Ovary (tissue), 9 donors: ENCODE results near the gene CABLES1. TPM values are rescaled to one million over a fixed set of nuclear protein-coding genes. Genes with fewer than 3 reads are reported as not detected.

Experiments used
- DNase-seq, 5 donors: peaks; one replicate each; pipeline ENCODE4 v3.0.0-alpha.2; 2019 to 2020
- H3K27ac ChIP-seq, 2 donors: fragments of 200-600 bp; one replicate each; pipeline versions ENCODE4 v1.5.1 to v1.8.0; 2019 to 2022
- H3K27me3 ChIP-seq: fragments of 200-600 bp; one replicate; pipeline ENCODE4 v1.8.0; 2022
- H3K36me3 ChIP-seq: fragments of 200-600 bp; sonication (generic); one replicate; pipeline ENCODE4 v1.5.1; 2019
- H3K4me1 ChIP-seq: one replicate; pipeline ENCODE4 v1.8.1; 2013; ENCODE audit warnings: mild to moderate bottlenecking, moderate library complexity; ENCODE audit not compliant: insufficient read depth
- H3K4me3 ChIP-seq: fragments of 200-600 bp; sonication (generic); one replicate; pipeline ENCODE4 v1.5.1; 2017
- H3K9me3 ChIP-seq, 2 donors: fragments of 200-600 bp in 1 of 2; sonication (generic) in 1 of 2; one replicate each; pipeline versions ENCODE4 v1.5.1 to v1.8.1; 2013 to 2019; ENCODE audit warnings: mild to moderate bottlenecking in 1 of 2, moderate library complexity in 1 of 2
- EP300 ChIP-seq: sonication (generic); formaldehyde crosslinking; IDR thresholded peaks from one replicate; pipeline ENCODE4 v1.6.1; 2017; ENCODE audit warnings: antibody characterized with exemption
- POLR2A ChIP-seq: fragments of 450-650 bp; IDR thresholded peaks from one replicate; pipeline ENCODE4 v1.6.1; 2017; ENCODE audit warnings: antibody characterized with exemption, mild to moderate bottlenecking, moderate library complexity
- WGBS, 3 donors: extraction: QIAGEN DNeasy Blood & Tissue Kit in 1 of 3; methylation state at CpG; one replicate each; pipeline versions ENCODE4 v1.1.5 to v1.1.7; 2013 to 2017; 5-methylcytosine and 5-hydroxymethylcytosine counted together
- intact Hi-C, 4 donors: fragments of 100-400 bp; cut with DNase I; formaldehyde crosslinking; loops; one replicate each; pipeline versions ENCODE4 v1.11.0 to v1.15.1; 2022 to 2023
- polyA plus RNA-seq, 2 donors: library from polyadenylated mRNA; stranded (reverse); fragments of 200-250 nt in 1 of 2; fragments of 350-450 nt in 1 of 2; fragmentation: Illumina TruSeq in 1 of 2; extraction: RNeasy Lipid Tissue Mini Kit (QIAGEN cat#74804) in 1 of 2; gene quantifications; one replicate each; pipeline ENCODE4 v1.2.3, GENCODE V29; 2013 to 2014
- total RNA-seq, 7 donors: library from RNA; depleted of rRNA in 2 of 7; stranded (reverse); fragments of >200 nt in 2 of 7; fragmentation: NEBNext Ultra II Directional in 3 of 7; extraction: Animal tissue kit (Norgen Biotek cat#: 25700) in 3 of 7; gene quantifications; one replicate each; pipeline versions ENCODE4 v1.1.0 to v1.2.4, GENCODE V29; 2016 to 2023
- TF ChIP-seq, protein P1 (sequence below), 3 donors: fragments of 450-650 bp in 2 of 3; fragments of 200-600 bp in 1 of 3; IDR thresholded peaks; one replicate each; pipeline versions ENCODE4 v1.5.1 to v1.8.0; 2016 to 2022; ENCODE audit warnings: antibody characterized with exemption in 3 of 3, mild to moderate bottlenecking in 1 of 3
- donor health status: DM: no; HTN: no; CAD: no; lungs with moderate emphysema.
- donor health status: DM: no; HTN: no; CAD: no.
- donor health status: Bipolar disorder and iron deficiency.
- donor health status: DM: yes; HTN: yes; CAD: no.
- donor health status: DM: no; HTN: no; CAD: no.
- donor health status: DM: yes; HTN: yes; CAD: no.

Gene CABLES1
- total and polyA plus RNA-seq, 9 donors, result 2.6 to 8.9 (median 5.3) TPM

DNA sequence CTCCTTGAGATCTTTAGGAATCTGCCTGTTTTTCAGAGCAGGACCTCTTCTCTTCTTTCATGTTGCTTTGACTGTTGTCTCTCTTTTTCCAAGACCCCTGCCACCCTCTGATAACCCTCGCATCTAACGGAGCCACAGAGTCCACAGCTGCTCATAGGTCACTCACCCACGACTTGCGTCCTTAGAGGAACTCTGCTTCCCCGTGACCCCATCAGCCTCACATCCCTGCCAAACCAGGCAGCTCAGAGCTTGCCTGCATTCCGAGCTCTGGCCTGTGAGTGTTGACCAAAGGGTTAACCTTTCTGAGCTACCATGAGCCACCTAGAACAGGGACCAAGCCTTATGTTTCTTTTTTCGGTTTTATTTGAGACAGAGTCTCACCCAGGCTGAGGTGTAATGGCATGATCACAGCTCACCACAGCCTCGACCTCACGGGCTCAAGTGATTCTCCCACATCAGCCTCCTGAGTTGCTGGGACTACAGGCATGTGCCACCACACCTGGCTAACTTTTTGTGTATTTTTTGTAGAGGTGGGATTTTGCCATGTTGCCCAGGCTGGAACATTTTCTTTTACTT, 36.4 kb downstream of the CABLES1 start:
- intact Hi-C loops, result loop anchor here in 1 of 4 donors (10.0 kb wide), 1 partner anchor 57 kb away; no protein-coding TSS in a partner anchor
- no peak for DNase-seq

DNA sequence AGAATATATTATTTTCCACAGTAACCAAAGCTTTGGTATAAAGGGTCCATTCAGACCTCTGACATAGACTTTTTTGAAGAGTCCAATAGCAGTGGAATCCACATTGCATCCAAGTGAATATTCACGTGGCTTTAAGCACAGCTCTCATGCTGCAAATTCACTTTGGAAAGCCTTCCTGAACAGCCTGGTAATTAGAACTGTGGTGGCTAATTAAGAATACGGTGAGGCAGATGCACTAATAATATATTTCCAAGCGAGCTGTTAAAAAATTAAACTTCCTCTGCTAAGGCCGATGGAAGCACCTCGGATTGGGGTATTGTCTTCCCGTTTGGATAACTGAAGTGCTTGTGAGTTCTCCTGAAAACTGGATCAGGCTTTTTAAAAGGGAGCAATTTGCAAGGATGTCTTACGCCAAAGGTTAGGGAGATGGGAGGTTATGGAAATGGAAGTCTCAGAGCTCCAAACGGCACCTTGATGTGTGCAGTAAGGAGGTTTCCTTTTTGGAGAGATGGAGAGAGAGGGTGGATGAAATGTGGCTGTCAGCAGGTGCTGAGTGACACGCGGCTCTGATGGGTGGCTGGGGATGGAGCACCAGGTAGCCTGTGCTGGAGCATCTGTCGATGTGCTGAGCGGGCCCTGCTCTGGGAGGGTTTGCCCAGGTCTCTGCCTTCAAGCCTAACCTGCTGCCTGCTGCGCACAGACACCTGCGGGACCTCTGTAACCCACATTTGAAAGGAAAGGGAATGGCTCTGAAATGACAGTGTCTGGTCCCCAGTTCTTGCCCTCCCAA, 37.5 kb downstream of the CABLES1 start:
- intact Hi-C loops, result loop anchor here in 1 of 4 donors (10.0 kb wide), 1 partner anchor 58 kb away; no protein-coding TSS in a partner anchor
- Histone ChIP-seq H3K27ac (no peak overlapping the region), H3K4me1 (no peaks in the 10 kb centered on the region), H3K36me3 (no peaks in the 10 kb centered on the region), H3K27me3 (no peaks in the 10 kb centered on the region), H3K9me3 (no peaks in the 10 kb centered on the region), H3K4me3 (no peak overlapping the region)
- 92 to 93% (median 93%) methylated on average over 14 of the region's 14 CpGs for WGBS, 3 donors
- no peak for TF ChIP-seq POLR2A
- TF ChIP-seq, protein P1, sequence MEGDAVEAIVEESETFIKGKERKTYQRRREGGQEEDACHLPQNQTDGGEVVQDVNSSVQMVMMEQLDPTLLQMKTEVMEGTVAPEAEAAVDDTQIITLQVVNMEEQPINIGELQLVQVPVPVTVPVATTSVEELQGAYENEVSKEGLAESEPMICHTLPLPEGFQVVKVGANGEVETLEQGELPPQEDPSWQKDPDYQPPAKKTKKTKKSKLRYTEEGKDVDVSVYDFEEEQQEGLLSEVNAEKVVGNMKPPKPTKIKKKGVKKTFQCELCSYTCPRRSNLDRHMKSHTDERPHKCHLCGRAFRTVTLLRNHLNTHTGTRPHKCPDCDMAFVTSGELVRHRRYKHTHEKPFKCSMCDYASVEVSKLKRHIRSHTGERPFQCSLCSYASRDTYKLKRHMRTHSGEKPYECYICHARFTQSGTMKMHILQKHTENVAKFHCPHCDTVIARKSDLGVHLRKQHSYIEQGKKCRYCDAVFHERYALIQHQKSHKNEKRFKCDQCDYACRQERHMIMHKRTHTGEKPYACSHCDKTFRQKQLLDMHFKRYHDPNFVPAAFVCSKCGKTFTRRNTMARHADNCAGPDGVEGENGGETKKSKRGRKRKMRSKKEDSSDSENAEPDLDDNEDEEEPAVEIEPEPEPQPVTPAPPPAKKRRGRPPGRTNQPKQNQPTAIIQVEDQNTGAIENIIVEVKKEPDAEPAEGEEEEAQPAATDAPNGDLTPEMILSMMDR (IDR thresholded peaks at IDR 0.05), result no peak
- no peak for TF ChIP-seq EP300
- no peak for DNase-seq

More for the DNA sequence above, 36.4 kb downstream of the CABLES1 start:
- Histone ChIP-seq H3K9me3 (no peaks in the 10 kb centered on the region), H3K27me3 (no peaks in the 10 kb centered on the region), H3K4me1 (peaks cover 2% of the 10 kb centered on the region), H3K27ac (no peak overlapping the region), H3K36me3 (no peaks in the 10 kb centered on the region), H3K4me3 (no peak overlapping the region)
- TF ChIP-seq, protein P1 (IDR thresholded peaks at IDR 0.05), result no peak
- no peak for TF ChIP-seq EP300
- TF ChIP-seq POLR2A, result no peak
- WGBS, 3 donors, result 77 to 82% (median 78%) methylated on average over 9 of the region's 9 CpGs

DNA sequence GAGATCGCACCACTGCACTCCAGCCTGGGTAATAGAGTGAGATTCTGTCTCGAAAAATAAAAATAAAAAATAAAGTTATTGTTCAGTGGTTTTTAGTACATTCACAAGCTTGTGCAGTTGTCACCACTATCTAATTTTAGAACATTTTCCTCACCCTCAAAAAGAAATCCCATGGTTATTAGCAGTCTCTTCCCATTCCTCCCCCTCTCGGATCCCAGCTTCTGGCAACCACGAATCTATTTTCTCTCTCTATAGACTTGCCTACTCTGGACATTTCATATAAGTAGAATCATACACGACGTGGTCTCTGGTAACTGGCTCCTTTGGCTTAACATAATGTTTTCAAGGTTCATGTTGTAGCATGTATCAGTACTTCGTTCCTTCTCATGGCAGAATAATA, 38.6 kb downstream of the CABLES1 start:
- H3K27ac ChIP-seq, result no peak overlapping the region
- no peaks in the 10 kb centered on the region for H3K27me3 ChIP-seq
- H3K9me3 ChIP-seq, result no peaks in the 10 kb centered on the region
- DNase-seq, result no peak
- no peaks in the 10 kb centered on the region for H3K36me3 ChIP-seq
- no peaks in the 10 kb centered on the region for H3K4me1 ChIP-seq
- intact Hi-C loops, result loop anchor here in 1 of 4 donors (10.0 kb wide), 1 partner anchor 59 kb away; no protein-coding TSS in a partner anchor
- no peak overlapping the region for H3K4me3 ChIP-seq
- TF ChIP-seq EP300 (no peak), POLR2A (no peak)
- TF ChIP-seq, protein P1 (IDR thresholded peaks at IDR 0.05), result no peak
- 63 to 74% (median 72%) methylated on average over 7 of the region's 7 CpGs for WGBS, 3 donors

DNA sequence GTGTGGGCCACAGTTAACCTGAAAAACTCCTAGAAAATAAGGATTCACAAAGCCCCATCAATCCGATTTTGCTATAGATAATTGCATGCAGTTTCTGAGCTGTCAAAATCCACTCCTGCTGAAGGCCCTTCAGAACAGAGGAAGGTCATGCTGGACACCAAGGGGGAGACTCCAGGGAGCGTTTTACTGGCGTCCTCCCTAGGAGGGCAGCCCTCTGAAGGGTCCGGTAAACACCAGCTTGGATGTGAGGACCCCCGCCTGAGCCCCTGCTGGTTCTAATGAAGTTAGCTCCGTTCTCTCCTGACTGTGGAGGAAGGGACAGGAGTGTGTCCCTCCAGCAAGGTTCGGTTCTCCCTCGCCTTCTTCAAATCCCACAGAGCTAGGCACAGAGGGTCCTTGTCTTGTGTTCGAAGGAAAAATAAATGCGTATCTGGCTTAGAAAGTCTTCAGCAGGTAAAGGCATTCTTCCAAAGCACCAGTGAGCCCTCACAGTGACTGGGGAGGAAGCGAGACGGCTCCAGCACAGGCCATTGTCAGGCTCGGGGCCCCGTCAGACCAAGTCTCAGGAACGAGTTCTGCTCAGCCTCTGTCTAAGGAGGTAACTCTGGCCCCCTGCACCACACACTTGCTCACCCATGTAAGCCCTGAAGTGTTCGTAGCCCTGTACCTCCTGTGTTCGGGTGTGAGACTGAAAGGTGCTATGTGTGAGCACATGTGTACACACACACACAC, 41.6 kb downstream of the CABLES1 start:
- no peak for DNase-seq
- no peaks in the 10 kb centered on the region for H3K27me3 ChIP-seq
- no peak overlapping the region for H3K27ac ChIP-seq
- H3K36me3 ChIP-seq, result no peaks in the 10 kb centered on the region
- intact Hi-C loops, result loop anchor here in 1 of 4 donors (10.0 kb wide), 1 partner anchor 62 kb away; no protein-coding TSS in a partner anchor
- no peak overlapping the region for H3K4me3 ChIP-seq
- no peaks in the 10 kb centered on the region for H3K4me1 ChIP-seq
- H3K9me3 ChIP-seq, result no peaks in the 10 kb centered on the region
- no peak for TF ChIP-seq POLR2A
- no peak for TF ChIP-seq EP300
- 93 to 95% (median 94%) methylated on average over 17 of the region's 17 CpGs for WGBS, 3 donors
